WTC11 (cell line): ENCODE results near the gene ATP2B3.

Source experiments
- AFF4 ChIP-seq: sonication (generic); formaldehyde crosslinking; IDR thresholded peaks from 2 replicates; pipeline ENCODE4 v1.8.1; 2023; ENCODE audit warnings: mild to moderate bottlenecking, missing genetic modification reagents, borderline replicate concordance
- CTCF ChIP-seq: fragments of 200-600 bp; IDR thresholded peaks from 2 replicates; pipeline ENCODE4 v1.8.0; 2022; ENCODE audit warnings: antibody characterized with exemption

- TF ChIP-seq CTCF (no peak), AFF4 (CRISPR knock-in tag) (no peak)
Measured at GRCh38 chrX:153595859-153596857, 78.7 kb downstream of the ATP2B3 start.
